ENCODE results near the gene CHN1. TPM values are rescaled to one million over a fixed set of nuclear protein-coding genes. Genes with fewer than 3 reads are reported as not detected.

The CHN1 gene
- polyA plus RNA-seq, 4 donors = 18.4 to 29.8 (median 28.1) TPM

- DNase-seq (ENCODE audit: low read depth in 4 of 4, low spot score in 3 of 4) = no peak
These were observed 7.3 kb upstream of the CHN1 start for GRCh38 chr2:175012516-175012915.

- DNase-seq (ENCODE audit: low read depth in 4 of 4, low spot score in 3 of 4) = no peak
These were observed 6.3 kb upstream of the CHN1 start for GRCh38 chr2:175011505-175011904.

- no peak for DNase-seq (ENCODE audit: low read depth in 4 of 4, low spot score in 3 of 4)
These were observed 5.7 kb upstream of the CHN1 start for GRCh38 chr2:175010848-175011254.

GRCh38 chr2:175009917-175010621 is 4.9 kb upstream of the CHN1 start:
- no peak for DNase-seq (ENCODE audit: low read depth in 4 of 4, low spot score in 3 of 4)

GRCh38 chr2:175008801-175009495 is 3.8 kb upstream of the CHN1 start:
- DNase-seq (ENCODE audit: low read depth in 4 of 4, low spot score in 3 of 4) = no peak

GRCh38 chr2:175008009-175008408 is 2.8 kb upstream of the CHN1 start:
- no peak for DNase-seq (ENCODE audit: low read depth in 4 of 4, low spot score in 3 of 4)

- DNase-seq (ENCODE audit: low read depth in 4 of 4, low spot score in 3 of 4) = no peak
These were observed 2.3 kb upstream of the CHN1 start for GRCh38 chr2:175007510-175007909.

- DNase-seq (ENCODE audit: low read depth in 4 of 4, low spot score in 3 of 4) = no peak
These were observed 1.1 kb upstream of the CHN1 start for GRCh38 chr2:175006281-175006680.

- no peak for DNase-seq (ENCODE audit: low read depth in 4 of 4, low spot score in 3 of 4)
These were observed 618 bp upstream of the CHN1 start for GRCh38 chr2:175005733-175006264.

GRCh38 chr2:175004730-175004979 is 526 bp downstream of the CHN1 start:
- no peak for DNase-seq (ENCODE audit: low read depth in 4 of 4, low spot score in 3 of 4)

GRCh38 chr2:175003875-175004729 is 1.1 kb downstream of the CHN1 start:
- no peak for DNase-seq (ENCODE audit: low read depth in 4 of 4, low spot score in 3 of 4)

GRCh38 chr2:175002547-175003274 is 2.5 kb downstream of the CHN1 start:
- no peak for DNase-seq (ENCODE audit: low read depth in 4 of 4, low spot score in 3 of 4)

- no peak for DNase-seq (ENCODE audit: low read depth in 4 of 4, low spot score in 3 of 4)
These were observed 3.6 kb downstream of the CHN1 start for GRCh38 chr2:175001566-175001965.

- no peak for DNase-seq (ENCODE audit: low read depth in 4 of 4, low spot score in 3 of 4)
These were observed 8.1 kb downstream of the CHN1 start for GRCh38 chr2:174997110-174997509.

- DNase-seq (ENCODE audit: low read depth in 4 of 4, low spot score in 3 of 4) = no peak
These were observed 8.6 kb downstream of the CHN1 start for GRCh38 chr2:174996622-174997021.

GRCh38 chr2:174994381-174994780 is 10.8 kb downstream of the CHN1 start:
- DNase-seq (ENCODE audit: low read depth in 4 of 4, low spot score in 3 of 4) = no peak

- no peak for DNase-seq (ENCODE audit: low read depth in 4 of 4, low spot score in 3 of 4)
These were observed 12.3 kb downstream of the CHN1 start for GRCh38 chr2:174992886-174993285.

- DNase-seq (ENCODE audit: low read depth in 4 of 4, low spot score in 3 of 4) = no peak
These were observed 19.6 kb downstream of the CHN1 start for GRCh38 chr2:174985614-174986013.

GRCh38 chr2:174984561-174984960 is 20.6 kb downstream of the CHN1 start:
- DNase-seq (ENCODE audit: low read depth in 4 of 4, low spot score in 3 of 4) = no peak

- no peak for DNase-seq (ENCODE audit: low read depth in 4 of 4, low spot score in 3 of 4)
These were observed 23.9 kb downstream of the CHN1 start for GRCh38 chr2:174981331-174981730.

- no peak for DNase-seq (ENCODE audit: low read depth in 4 of 4, low spot score in 3 of 4)
These were observed 25.2 kb downstream of the CHN1 start for GRCh38 chr2:174979996-174980395.

Data from left renal pelvis (tissue), 4 donors.